ENCODE results near the gene SETD1B.

DNA sequence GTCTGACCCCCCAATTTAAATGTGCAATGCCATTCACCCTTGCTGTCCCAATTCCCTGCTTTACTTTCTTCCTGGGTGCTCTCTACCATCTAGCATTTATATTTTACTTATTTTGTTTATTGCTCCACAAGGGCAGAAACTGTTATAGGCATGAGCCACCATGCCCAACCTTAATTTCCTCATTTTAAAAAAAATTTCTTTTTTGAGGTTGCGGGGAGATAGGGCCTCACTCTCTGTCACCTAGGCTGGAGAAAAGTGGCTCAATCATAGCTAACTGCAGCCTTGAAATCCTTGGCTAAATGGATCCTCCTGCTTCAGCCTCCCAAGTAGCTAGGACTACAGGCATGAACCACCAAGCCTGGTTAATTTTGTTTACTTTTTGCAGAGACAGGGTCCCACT is 41.9 kb downstream of the SETD1B start:
- TF ChIP-seq, protein P1, sequence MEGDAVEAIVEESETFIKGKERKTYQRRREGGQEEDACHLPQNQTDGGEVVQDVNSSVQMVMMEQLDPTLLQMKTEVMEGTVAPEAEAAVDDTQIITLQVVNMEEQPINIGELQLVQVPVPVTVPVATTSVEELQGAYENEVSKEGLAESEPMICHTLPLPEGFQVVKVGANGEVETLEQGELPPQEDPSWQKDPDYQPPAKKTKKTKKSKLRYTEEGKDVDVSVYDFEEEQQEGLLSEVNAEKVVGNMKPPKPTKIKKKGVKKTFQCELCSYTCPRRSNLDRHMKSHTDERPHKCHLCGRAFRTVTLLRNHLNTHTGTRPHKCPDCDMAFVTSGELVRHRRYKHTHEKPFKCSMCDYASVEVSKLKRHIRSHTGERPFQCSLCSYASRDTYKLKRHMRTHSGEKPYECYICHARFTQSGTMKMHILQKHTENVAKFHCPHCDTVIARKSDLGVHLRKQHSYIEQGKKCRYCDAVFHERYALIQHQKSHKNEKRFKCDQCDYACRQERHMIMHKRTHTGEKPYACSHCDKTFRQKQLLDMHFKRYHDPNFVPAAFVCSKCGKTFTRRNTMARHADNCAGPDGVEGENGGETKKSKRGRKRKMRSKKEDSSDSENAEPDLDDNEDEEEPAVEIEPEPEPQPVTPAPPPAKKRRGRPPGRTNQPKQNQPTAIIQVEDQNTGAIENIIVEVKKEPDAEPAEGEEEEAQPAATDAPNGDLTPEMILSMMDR (IDR thresholded peaks at IDR 0.05) = no peak
- TF ChIP-seq EZH2 (IDR thresholded peaks at IDR 0.05; ENCODE audit: borderline replicate concordance, insufficient read depth, low read depth, low read length, poor library complexity, severe bottlenecking) = no peak
